SKM-1 (cell line): ENCODE data around the gene FPR3.
"Not testable (repeated sequence)": the region's sequence is repeated elsewhere in the genome, so short reads cannot be mapped to it uniquely, and the experiment has no call there.

Experiments
- DNase-seq: peaks from one replicate; lab custom pipeline; 2025; ENCODE audit not compliant: unreplicated experiment; lab: John Stamatoyannopoulos, UW

Gene FPR3, protein sequence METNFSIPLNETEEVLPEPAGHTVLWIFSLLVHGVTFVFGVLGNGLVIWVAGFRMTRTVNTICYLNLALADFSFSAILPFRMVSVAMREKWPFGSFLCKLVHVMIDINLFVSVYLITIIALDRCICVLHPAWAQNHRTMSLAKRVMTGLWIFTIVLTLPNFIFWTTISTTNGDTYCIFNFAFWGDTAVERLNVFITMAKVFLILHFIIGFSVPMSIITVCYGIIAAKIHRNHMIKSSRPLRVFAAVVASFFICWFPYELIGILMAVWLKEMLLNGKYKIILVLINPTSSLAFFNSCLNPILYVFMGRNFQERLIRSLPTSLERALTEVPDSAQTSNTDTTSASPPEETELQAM

GRCh38 chr19:51794885-51795490 lies at the start of gene FPR3:
FPR3 (plus strand) TSS chr19:51795157; CDS start chr19:51823749, 28,592 bp downstream.
- DNase-seq = no peak

- DNase-seq = no peak
These were observed 48.2 kb upstream of the FPR3 start for GRCh38 chr19:51746731-51747130.

DNA sequence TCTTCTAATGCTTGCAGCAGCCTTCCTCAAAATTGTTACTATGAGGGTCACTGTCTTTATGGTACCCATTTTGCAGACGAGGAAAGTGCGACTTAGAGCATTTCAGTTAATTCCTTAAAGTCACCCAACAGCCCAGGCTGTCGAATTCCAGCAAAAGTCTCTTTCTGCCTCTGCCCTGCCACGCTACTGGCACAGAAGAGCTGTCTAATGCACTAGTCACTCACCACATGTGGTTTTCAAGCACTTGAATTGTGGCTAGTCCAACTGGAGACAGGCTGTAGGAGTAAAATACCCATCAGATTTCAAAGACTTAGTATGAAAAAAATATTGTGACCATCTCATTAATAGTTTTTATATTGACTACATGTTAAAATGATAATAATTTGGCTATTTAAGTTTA lies 45.0 kb upstream of the FPR3 start:
- DNase-seq = no peak

GRCh38 chr19:51750400-51751094 lies 44.4 kb upstream of the FPR3 start:
- no peak for DNase-seq

GRCh38 chr19:51751655-51752054 lies 43.3 kb upstream of the FPR3 start, which contains the start of gene FPR1:
FPR1 (minus strand) TSS chr19:51751878; CDS start chr19:51746994, 4,884 bp downstream.
- peak; percentile 42 for DNase-seq

DNA sequence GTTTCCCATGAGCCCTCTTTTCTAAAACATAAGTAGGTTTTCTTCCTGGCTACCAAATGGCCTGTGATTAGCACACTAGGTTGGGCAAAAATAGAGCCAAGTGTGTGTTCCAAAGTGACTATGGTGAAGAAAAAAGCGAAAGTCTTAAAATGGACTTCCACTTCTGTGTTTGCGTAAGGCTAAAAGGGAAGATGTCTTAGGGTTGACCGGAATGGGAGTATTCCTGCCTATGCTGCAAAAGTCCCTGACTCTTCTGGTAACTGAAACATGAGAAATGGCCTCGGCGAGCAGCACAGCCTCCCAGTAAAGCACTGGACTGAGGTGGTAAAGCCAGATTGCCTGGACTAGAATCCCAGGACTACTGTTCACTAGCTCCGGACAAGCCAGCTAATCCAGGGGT lies 40.8 kb upstream of the FPR3 start:
- DNase-seq = peak; percentile 23

- DNase-seq = no peak
These were observed 40.2 kb upstream of the FPR3 start for GRCh38 chr19:51754770-51755169.

DNA sequence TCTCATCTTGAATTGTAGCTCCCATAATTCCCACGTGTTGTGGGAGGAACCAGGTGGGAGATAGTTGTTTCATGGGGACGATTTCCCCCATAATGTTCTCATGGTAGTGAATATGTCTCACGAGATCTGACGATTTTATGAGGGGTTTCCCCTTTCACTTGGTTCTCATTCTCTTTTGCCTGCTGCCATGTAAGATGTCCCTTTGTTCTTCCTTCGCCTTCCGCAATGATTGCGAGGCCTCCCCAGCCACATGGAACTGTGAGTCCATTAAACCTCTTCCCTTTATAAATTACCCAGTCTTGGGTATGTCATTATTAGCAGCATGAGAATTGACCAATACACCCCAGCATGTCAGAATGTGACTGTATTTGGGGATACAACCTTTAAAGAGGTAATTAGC lies 39.4 kb upstream of the FPR3 start:
- no peak for DNase-seq

DNA sequence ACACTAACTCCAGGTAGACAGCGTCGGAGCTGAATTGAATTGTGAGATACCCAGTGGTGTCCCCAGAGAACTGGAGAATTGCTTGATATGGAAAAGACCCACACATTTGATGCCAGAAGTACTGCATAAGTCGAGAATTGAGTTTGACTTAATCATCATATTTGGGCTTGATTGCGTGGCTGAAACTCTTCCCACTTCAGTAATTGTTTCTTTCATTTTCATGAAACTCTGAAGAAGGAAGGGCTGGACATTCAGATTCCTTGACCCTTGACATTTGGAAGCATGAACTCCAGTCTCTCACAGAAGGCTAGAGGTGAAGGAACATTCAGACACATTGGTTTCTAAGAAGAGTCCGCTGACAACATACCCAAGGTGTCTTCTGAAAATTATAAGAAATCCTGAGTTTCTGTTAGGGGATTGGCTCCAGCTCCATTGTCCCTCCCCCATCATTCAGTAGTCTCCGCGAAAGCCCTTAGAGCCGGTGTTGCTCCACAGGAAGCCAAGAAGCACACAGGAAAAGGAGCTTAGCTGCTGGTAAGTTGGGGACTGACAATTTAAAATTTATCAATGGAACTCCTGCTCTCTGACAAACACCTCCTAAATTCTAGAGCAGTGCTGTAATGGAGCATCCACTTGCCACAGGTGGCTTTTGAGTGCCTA lies 34.1 kb upstream of the FPR3 start, which contains the start of gene FPR2:
FPR2 (plus strand) TSS at position 484 of the 660 bp plus-strand sequence. CDS start 7,479 bp downstream, outside the sequence.
- peak; percentile 13 for DNase-seq

- no peak for DNase-seq
These were observed 33.3 kb upstream of the FPR3 start for GRCh38 chr19:51761696-51762095.

- no peak for DNase-seq
These were observed 29.9 kb upstream of the FPR3 start for GRCh38 chr19:51765086-51765485.

DNA sequence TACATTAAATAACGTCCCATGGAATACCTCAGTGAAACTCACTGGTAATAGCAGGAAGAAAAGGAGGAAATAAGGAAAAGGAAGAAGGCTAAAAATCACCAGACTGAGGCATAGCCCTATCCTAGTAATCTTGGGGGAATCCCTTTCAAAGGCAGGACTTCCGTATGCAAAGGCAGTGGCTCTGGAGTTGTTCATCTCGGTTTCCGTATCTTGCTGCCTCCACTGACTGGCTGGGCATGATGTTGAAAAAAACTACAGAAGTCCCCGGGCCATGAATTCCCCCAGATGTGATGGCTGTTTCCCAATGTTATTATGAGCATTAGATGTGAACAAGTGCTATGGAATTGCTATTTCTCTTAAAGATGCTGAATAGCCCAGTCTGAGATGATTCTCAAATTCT lies 28.5 kb upstream of the FPR3 start:
- no peak for DNase-seq

- DNase-seq = peak; percentile 78
These were observed 23.4 kb upstream of the FPR3 start for GRCh38 chr19:51771376-51772130.

- no peak for DNase-seq
These were observed 22.0 kb upstream of the FPR3 start for GRCh38 chr19:51772977-51773376.

- DNase-seq = not testable (repeated sequence)
These were observed 18.4 kb upstream of the FPR3 start for GRCh38 chr19:51776561-51776960.

DNA sequence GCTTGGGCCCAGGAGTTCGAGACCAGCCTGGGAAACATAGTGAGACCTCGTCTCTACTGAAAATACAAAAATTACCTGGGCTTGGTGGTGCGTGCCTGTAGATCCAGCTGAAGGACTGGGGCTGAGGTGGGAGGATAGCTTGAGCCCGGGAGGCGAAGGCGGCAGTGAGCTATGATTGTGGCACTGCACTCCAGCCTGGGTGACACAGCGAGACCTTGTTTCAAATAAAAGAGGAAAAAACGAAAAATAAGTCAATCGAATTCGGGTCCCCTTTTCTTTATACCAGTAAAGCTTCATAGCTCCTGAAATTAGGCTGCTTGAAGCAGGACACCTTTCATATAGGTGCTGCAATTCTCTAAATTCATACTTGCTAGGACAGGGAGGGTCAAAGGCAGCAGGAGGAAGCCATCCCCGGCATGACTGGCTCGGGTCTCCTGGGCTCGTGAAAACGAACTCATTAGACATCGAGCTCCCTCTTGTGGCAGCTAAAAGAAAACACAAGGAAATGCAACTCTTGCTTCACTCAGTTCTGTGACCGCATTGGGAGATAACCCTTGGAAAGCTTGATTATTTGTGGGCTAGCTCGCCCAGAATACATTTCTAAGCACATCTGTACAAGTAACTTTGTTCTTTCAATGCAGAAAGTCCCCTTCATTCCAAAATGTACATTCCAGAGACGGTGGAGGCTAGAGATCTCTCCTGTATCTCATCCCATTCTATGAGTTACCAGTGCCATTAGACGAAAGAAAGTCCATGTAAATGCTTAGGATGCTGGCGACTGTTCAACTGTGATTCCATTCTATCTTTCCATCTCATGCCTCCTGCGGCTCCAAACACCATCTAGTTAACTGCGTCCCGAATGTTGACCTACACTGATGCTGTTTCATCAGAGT lies 17.1 kb upstream of the FPR3 start:
- peak; percentile 47 for DNase-seq

DNA sequence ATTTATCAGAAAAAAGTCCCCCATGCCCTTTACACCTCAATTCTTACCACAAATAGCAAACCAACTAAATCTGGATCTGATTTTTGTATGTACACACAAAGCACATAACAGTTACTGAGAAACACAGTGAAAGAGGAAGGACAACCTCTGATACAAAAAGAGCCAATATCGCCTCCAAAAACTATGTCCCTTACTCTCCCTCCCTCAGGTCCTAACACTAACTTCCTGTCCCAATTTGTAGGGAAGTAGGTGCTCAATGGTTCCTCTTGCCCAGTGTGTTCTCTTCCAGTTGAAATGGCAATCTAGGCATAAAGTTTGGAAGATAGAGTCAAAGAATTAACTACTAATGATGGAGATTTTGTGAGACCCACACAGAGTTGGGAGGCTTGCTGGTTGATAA lies 15.8 kb upstream of the FPR3 start:
- no peak for DNase-seq

- no peak for DNase-seq
These were observed 15.3 kb upstream of the FPR3 start for GRCh38 chr19:51779703-51780102.

GRCh38 chr19:51780270-51780669 lies 14.7 kb upstream of the FPR3 start:
- no peak for DNase-seq

- no peak for DNase-seq
These were observed 13.0 kb upstream of the FPR3 start for GRCh38 chr19:51781999-51782398.
